ENCODE data around the gene SEMA5A. TPM values are rescaled to one million over a fixed set of nuclear protein-coding genes. Genes with fewer than 3 reads are reported as not detected.

SEMA5A gene
- total RNA-seq, 4 donors from 2014 or later = 13.4 to 22.3 (median 18.5) TPM

DNA sequence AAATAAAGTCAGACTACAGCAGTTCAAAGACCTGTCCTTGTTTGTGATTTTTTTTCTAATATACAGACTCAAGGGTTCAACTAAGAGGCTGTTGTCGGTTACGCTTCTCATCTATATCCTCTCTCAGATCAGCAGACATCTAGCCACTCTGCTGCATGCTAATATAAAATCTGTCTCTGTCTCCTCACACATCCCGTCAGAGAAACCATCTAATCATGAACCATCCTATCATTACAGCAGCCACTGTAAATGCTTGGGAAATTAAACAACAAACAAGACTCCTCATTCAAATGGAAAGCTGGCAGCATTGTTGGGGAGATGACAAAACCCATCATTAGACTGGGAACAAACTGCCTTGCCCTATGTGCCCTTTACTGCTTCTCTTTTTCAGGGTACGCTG, 94.8 kb downstream of the SEMA5A start:
- TF ChIP-seq POLR2A (IDR thresholded peaks at IDR 0.05) = no peak
- TF ChIP-seq, protein P1, sequence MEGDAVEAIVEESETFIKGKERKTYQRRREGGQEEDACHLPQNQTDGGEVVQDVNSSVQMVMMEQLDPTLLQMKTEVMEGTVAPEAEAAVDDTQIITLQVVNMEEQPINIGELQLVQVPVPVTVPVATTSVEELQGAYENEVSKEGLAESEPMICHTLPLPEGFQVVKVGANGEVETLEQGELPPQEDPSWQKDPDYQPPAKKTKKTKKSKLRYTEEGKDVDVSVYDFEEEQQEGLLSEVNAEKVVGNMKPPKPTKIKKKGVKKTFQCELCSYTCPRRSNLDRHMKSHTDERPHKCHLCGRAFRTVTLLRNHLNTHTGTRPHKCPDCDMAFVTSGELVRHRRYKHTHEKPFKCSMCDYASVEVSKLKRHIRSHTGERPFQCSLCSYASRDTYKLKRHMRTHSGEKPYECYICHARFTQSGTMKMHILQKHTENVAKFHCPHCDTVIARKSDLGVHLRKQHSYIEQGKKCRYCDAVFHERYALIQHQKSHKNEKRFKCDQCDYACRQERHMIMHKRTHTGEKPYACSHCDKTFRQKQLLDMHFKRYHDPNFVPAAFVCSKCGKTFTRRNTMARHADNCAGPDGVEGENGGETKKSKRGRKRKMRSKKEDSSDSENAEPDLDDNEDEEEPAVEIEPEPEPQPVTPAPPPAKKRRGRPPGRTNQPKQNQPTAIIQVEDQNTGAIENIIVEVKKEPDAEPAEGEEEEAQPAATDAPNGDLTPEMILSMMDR (IDR thresholded peaks at IDR 0.05) = no peak
- intact Hi-C loops (cut with DNase I; ENCODE audit: low total_unique reads) = no loop called here
- 91% methylated on average over 4 of the region's 4 CpGs for WGBS, 2 donors
- no peak overlapping the region for H3K4me3 ChIP-seq (ENCODE audit: low read depth, poor library complexity, severe bottlenecking)
- DNase-seq (ENCODE audit: low spot score in 2 of 2) = no peak

DNA sequence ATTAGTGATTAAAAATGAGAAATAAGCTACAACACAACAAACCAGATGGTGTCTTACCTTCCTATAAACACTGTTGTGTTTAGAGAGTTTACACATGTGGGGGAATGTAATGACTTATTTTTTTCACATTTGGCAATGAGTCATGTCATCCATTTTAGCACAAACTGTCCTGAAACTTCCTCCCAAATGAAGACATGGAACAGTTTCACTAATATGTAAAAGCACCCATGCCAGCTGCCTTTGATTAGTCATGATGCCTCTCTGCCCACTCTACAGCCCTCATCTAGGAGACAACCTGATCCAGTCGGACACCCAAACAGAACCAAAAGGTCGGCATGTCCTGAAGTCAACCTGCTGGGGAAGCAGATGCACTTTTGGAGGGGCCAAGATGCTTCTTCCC, 98.2 kb downstream of the SEMA5A start:
- H3K4me3 ChIP-seq (ENCODE audit: low read depth, poor library complexity, severe bottlenecking) = no peak overlapping the region
- intact Hi-C loops (cut with DNase I; ENCODE audit: low total_unique reads) = no loop called here
- TF ChIP-seq, protein P1 (IDR thresholded peaks at IDR 0.05) = no peak
- no peak for TF ChIP-seq POLR2A (IDR thresholded peaks at IDR 0.05)
- WGBS, 2 donors = 70 to 85% methylated on average over 2 of the region's 2 CpGs
- no peak for DNase-seq (ENCODE audit: low spot score in 2 of 2)

DNA sequence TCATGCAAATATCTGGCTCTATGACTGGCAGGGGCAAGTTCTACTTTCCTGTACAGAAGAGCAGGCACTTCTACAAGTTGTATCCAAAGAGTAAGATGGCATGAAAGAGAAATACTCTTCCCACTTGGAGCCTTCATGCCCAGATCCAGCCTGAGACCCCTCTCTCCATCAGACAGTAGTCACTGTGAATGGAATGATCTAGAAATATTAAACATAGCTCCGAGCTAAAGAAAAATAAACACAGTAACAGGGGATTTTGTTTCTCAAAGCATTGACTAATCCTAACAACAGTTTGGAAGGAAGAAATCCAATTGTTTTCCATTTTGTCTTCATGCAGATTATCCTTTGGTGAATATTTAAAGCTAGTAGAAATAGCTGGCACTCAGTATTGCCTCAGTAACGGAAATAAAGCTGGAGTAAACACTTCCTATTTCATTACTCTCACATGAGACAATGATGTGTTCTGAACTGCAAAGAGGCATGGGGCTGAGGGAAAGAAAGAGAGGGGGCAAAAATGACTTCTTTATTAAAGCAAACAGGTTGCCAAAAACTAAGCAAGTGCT, 100.0 kb downstream of the SEMA5A start:
- H3K4me3 ChIP-seq (ENCODE audit: low read depth, poor library complexity, severe bottlenecking) = no peak overlapping the region
- intact Hi-C loops (cut with DNase I; ENCODE audit: low total_unique reads) = no loop called here
- TF ChIP-seq, protein P1 (IDR thresholded peaks at IDR 0.05) = no peak
- no peak for TF ChIP-seq POLR2A (IDR thresholded peaks at IDR 0.05)
- no peak for DNase-seq (ENCODE audit: low spot score in 2 of 2)
- 43 to 45% methylated on average over 2 of the region's 2 CpGs for WGBS, 2 donors

DNA sequence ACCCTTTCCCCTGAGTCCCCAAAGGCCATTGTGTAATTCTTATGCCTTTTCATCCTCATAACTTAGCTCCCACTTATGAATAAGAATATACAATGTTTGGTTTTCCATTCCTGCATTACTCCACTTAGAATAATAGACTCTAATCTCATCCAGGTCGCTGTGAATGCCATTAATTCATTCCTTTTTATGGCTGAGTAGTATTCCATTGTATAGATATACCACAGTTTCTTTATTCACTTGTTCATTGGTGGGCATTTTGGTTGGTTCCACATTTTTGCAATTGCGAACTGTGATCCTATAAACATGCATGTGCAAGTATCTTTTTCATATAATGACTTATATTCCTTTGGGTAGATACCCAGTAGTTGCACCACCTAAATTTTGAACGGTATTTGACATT, 101.5 kb downstream of the SEMA5A start:
- no peak for DNase-seq (ENCODE audit: low spot score in 2 of 2)
- intact Hi-C loops (cut with DNase I; ENCODE audit: low total_unique reads) = no loop called here
- TF ChIP-seq POLR2A (IDR thresholded peaks at IDR 0.05) = no peak
- TF ChIP-seq, protein P1 (IDR thresholded peaks at IDR 0.05) = no peak
- WGBS, 2 donors = 87 to 93% methylated on average over 3 of the region's 3 CpGs
- H3K4me3 ChIP-seq (ENCODE audit: low read depth, poor library complexity, severe bottlenecking) = no peak overlapping the region

DNA sequence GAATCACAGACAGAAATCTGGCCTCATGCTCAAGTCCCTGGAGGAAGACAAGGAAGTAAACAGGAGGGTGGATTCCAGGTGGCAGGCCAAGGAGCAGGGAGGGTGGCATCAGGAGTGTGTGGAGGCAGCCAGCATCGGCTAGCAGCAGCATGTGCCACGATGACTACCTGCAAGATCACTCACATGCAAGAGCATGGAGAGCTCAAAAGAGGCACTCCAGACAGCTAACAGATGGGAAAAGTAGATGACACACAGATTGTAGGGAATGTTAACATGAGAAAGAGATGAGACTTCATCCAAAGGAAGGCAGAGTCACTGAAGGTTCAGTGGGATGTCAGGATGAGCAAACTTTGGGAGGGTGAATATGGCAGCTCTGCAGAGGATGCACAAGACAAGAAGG, 104.3 kb downstream of the SEMA5A start:
- TF ChIP-seq POLR2A (IDR thresholded peaks at IDR 0.05) = no peak
- TF ChIP-seq, protein P1 (IDR thresholded peaks at IDR 0.05) = no peak
- intact Hi-C loops (cut with DNase I; ENCODE audit: low total_unique reads) = no loop called here
- 50 to 55% methylated on average over 2 of the region's 2 CpGs for WGBS, 2 donors
- H3K4me3 ChIP-seq (ENCODE audit: low read depth, poor library complexity, severe bottlenecking) = no peak overlapping the region
- no peak for DNase-seq (ENCODE audit: low spot score in 2 of 2)

DNA sequence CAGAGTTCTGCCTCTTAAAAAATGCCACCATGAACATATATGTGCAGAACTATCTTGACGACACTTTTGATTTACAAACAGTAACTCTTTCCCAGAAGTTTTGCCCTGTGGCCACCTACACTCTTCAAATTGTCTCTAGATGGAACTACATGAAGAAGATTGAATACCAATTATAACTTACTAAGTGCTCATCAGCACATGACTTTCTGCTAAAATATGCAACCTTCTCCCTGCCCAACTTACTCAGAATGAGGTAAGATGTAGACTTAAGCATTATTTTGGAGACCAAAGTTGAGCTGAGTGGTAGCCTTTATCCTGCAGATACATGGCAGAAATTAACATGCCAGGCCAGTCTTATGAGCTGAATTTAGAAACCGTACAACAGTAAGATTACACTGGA, 105.4 kb downstream of the SEMA5A start:
- intact Hi-C loops (cut with DNase I; ENCODE audit: low total_unique reads) = no loop called here
- 49 to 62% methylated on average over 2 of the region's 2 CpGs for WGBS, 2 donors

More for the DNA sequence above, 105.4 kb downstream of the SEMA5A start:
- no peak overlapping the region for H3K4me3 ChIP-seq (ENCODE audit: low read depth, poor library complexity, severe bottlenecking)
- no peak for DNase-seq (ENCODE audit: low spot score in 2 of 2)
- TF ChIP-seq, protein P1 (IDR thresholded peaks at IDR 0.05) = no peak
- no peak for TF ChIP-seq POLR2A (IDR thresholded peaks at IDR 0.05)

Data from lower leg skin (tissue), 4 donors.